OCI-LY7 (cell line): ENCODE data around the gene ATG9B. TPM values are rescaled to one million over a fixed set of nuclear protein-coding genes. Genes with fewer than 3 reads are reported as not detected.

ENCODE experiments used
- BruUV-seq: library from RNA; stranded (reverse); fragments of 400-500 nt; replicated peaks from 2 replicates; lab custom pipeline; 2021; lab: Mats Ljungman, UMichigan
- CTCF ChIA-PET: fragments of 300-600 bp; sonication (Branson Sonifier 250); formaldehyde crosslinking; loops from one replicate; lab custom pipeline; 2022; ENCODE audit warnings: antibody characterized with exemption; ENCODE audit not compliant: unreplicated experiment; lab: Charles Lee
- POLR2A ChIA-PET: fragments of 300-600 bp; sonication (Branson Sonifier 250); formaldehyde crosslinking; loops from one replicate; lab custom pipeline; 2022; ENCODE audit warnings: antibody characterized with exemption; lab: Charles Lee
- DNase-seq: peaks from one replicate; pipeline ENCODE4 v3.0.0-alpha.2; 2015; ENCODE audit warnings: low spot score
- H2AFZ ChIP-seq: fragments of 200-600 bp; sonication (generic), shearing (Covaris generic); 2 replicates; pipeline ENCODE4 v1.6.1; 2014; ENCODE audit warnings: mild to moderate bottlenecking, antibody characterized with exemption, low read length, moderate library complexity
- H3K27ac ChIP-seq: fragments of 200-600 bp; sonication (generic); 2 replicates; pipeline ENCODE4 v1.5.1; 2014; ENCODE audit warnings: mixed run types, low read depth, mild to moderate bottlenecking, moderate library complexity, low read length, inconsistent platforms; ENCODE audit not compliant: poor library complexity, severe bottlenecking
- H3K36me3 ChIP-seq: fragments of 200-600 bp; sonication (generic); 2 replicates; pipeline ENCODE4 v1.6.1; 2014; ENCODE audit warnings: mild to moderate bottlenecking, antibody characterized with exemption, low read length, moderate library complexity, mixed read lengths; ENCODE audit not compliant: insufficient read depth
- H3K4me1 ChIP-seq: fragments of 200-600 bp; sonication (generic); 2 replicates; pipeline ENCODE4 v1.5.1; 2014; ENCODE audit warnings: mild to moderate bottlenecking, low read length; ENCODE audit not compliant: insufficient read depth, poor library complexity, severe bottlenecking
- H3K4me2 ChIP-seq: fragments of 200-600 bp; sonication (generic); 2 replicates; pipeline ENCODE4 v1.6.1; 2014; ENCODE audit warnings: mild to moderate bottlenecking, low read length
- H3K4me3 ChIP-seq: fragments of 200-600 bp; sonication (generic); 2 replicates; pipeline ENCODE4 v1.5.1; 2014; ENCODE audit warnings: mild to moderate bottlenecking, low read depth, low read length; ENCODE audit not compliant: poor library complexity, severe bottlenecking
- H3K79me2 ChIP-seq: fragments of 200-600 bp; sonication (generic); 2 replicates; pipeline ENCODE4 v1.6.1; 2016; ENCODE audit warnings: low read depth, mild to moderate bottlenecking, low read length, moderate library complexity, mixed read lengths; ENCODE audit not compliant: insufficient read depth
- H3K9me2 ChIP-seq: fragments of 200-600 bp; sonication (generic); 2 replicates; pipeline ENCODE4 v1.6.1; 2016; ENCODE audit warnings: mild to moderate bottlenecking, low read length, mixed read lengths; ENCODE audit not compliant: insufficient read depth
- H3K9me3 ChIP-seq: fragments of 200-600 bp; sonication (generic); 2 replicates; pipeline ENCODE4 v1.6.1; 2014; ENCODE audit warnings: mild to moderate bottlenecking, mixed run types, low read length, mixed read lengths
- H4K20me1 ChIP-seq: fragments of 200-600 bp; sonication (generic); 2 replicates; pipeline ENCODE4 v1.6.1; 2014; ENCODE audit warnings: mild to moderate bottlenecking, antibody characterized with exemption, low read length, moderate library complexity, mixed read lengths; ENCODE audit not compliant: insufficient read depth
- CTCF ChIP-seq: fragments of 200-600 bp; sonication (generic); conservative IDR thresholded peaks from 2 replicates; pipeline ENCODE4 v1.5.1; 2014; ENCODE audit warnings: mild to moderate bottlenecking, antibody characterized with exemption, low read length, moderate library complexity, mixed read lengths
- EZH2phosphoT487 ChIP-seq: fragments of 200-600 bp; sonication (generic); IDR thresholded peaks from 2 replicates; pipeline ENCODE4 v1.6.1; 2018; ENCODE audit warnings: low read depth, borderline replicate concordance, mild to moderate bottlenecking, mixed run types, antibody characterized with exemption, low read length, moderate library complexity, mixed read lengths
- intact Hi-C: fragments of 100-400 bp; cut with micrococcal nuclease; formaldehyde crosslinking; loops from one replicate; pipeline ENCODE4 v1.10.0; 2022; ENCODE audit not compliant: unreplicated experiment
- total RNA-seq, 2 experiments: library from RNA; depleted of rRNA in 1 of 2; stranded (reverse); fragments of >200 nt in 1 of 2; shearing (Covaris generic) in 1 of 2; gene quantifications; 2 replicates each; pipeline ENCODE4 v1.2.3, GENCODE V29; 2014 to 2022

Gene ATG9B
- total RNA-seq, 2 experiments from 2014 or later: 0.97 to 1.1 TPM

GRCh38 chr7:150977382-150978125 lies 46.7 kb downstream of the ATG9B start:
- peak overlapping the region; percentile 72 for H3K4me3 ChIP-seq
- no peaks in the 10 kb centered on the region for H3K9me2 ChIP-seq
- H4K20me1 ChIP-seq: no peaks in the 10 kb centered on the region
- H3K9me3 ChIP-seq: no peaks in the 10 kb centered on the region
- no TSS peak for BruUV-seq
- intact Hi-C loops: loop anchor here (10.0 kb wide), 2 partner anchors 107 to 603 kb away; partner anchors contain the start of genes AGAP3, FASTK, TMUB1 and ZNF775
- H3K36me3 ChIP-seq: no peaks in the 10 kb centered on the region
- POLR2A ChIA-PET: interaction anchor here (0.7 kb wide), 1 partner anchor 294 kb away, joined by 5 read pairs; no protein-coding TSS in a partner anchor
- CTCF ChIA-PET: no interaction called here
- TF ChIP-seq CTCF (no peak), EZH2phosphoT487 (no peak)
- no peak overlapping the region for H2AFZ ChIP-seq
- no peaks in the 10 kb centered on the region for H3K79me2 ChIP-seq
- peak; percentile 28 for DNase-seq
- peak overlapping the region; percentile 97 for H3K4me2 ChIP-seq
- peaks cover 49% of the 10 kb centered on the region for H3K4me1 ChIP-seq
- no peak overlapping the region for H3K27ac ChIP-seq

- Histone ChIP-seq H3K4me2 (peak overlapping the region; percentile 97), H3K79me2 (no peaks in the 10 kb centered on the region), H4K20me1 (no peaks in the 10 kb centered on the region), H3K27ac (peak overlapping the region; percentile 84), H3K4me1 (peaks cover 56% of the 10 kb centered on the region), H3K36me3 (no peaks in the 10 kb centered on the region), H2AFZ (no peak overlapping the region), H3K9me3 (no peaks in the 10 kb centered on the region), H3K4me3 (peak overlapping the region; percentile 72), H3K9me2 (no peaks in the 10 kb centered on the region)
- no peak for DNase-seq
- no peak for TF ChIP-seq EZH2phosphoT487
- no peak for TF ChIP-seq CTCF
- intact Hi-C loops: loop anchor here (10.0 kb wide), 2 partner anchors 108 to 602 kb away; partner anchors contain the start of genes AGAP3, FASTK, TMUB1 and ZNF775
- ChIA-PET CTCF (interaction anchor here (0.5 kb wide), 1 partner anchor 76 kb away, joined by 3 read pairs; no protein-coding TSS in a partner anchor), POLR2A (interaction anchor here (0.6 to 1.2 kb wide), 2 partner anchors 176 to 570 kb away, joined by 3 to 4 read pairs; no protein-coding TSS in a partner anchor)
- BruUV-seq: no TSS peak
Measured at GRCh38 chr7:150976529-150977381, 47.5 kb downstream of the ATG9B start.
